GM18517 (cell line): ENCODE results near the gene EFNA5.
A peak's percentile ranks its signal among the peaks of the same experiment; 100 is the strongest.

Source experiments
- ATAC-seq: cut with Tn5 transposase; IDR thresholded peaks from one replicate; pipeline ENCODE4 v1.9.1; 2021; ENCODE audit warnings: mild to moderate bottlenecking, moderate library complexity; ENCODE audit not compliant: unreplicated experiment

EFNA5 gene

DNA sequence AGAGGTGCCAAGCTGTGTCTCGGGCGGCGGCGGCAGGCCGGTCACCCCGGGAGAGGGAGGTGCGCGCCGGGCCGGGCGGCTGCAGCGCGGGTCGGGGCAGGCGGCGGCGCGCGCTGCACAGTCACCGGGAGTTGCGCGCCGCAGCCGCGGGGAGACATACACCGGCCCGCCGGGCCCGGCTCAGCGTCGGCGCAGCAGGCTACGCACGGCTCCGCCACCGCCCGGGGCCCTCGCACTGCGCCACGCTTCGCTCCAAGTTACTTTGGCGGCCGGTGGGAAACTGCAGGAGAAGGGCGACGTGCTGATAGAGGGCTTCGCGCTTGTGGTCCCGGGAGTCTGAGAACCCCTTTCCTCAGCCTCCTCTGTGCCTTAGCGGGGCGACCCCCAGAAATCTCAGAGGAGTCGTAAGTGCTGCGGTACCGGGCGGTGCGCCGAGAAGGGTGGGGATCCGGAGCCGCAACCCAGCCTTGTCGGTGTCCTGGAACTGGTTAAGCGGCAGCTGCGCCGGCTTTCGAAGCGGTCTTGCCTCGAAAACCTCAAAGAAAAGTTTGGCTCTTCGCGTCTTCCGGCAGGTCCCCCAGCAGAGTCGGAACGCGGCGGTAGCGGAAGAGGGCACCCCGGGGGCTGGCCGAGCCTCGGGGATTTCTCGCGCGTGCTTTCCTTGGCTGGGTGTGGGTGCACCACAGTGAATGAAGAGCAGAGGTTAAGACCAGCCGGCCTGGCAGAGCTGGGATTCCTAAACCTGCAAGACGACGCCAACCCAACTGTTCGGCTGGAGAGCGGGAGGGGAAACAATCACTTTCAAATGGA lies at the start of gene EFNA5:
Gene EFNA5, minus strand, starts transcription at position 6 of the 810 bp plus-strand sequence.
- ATAC-seq: peak; percentile 32

DNA sequence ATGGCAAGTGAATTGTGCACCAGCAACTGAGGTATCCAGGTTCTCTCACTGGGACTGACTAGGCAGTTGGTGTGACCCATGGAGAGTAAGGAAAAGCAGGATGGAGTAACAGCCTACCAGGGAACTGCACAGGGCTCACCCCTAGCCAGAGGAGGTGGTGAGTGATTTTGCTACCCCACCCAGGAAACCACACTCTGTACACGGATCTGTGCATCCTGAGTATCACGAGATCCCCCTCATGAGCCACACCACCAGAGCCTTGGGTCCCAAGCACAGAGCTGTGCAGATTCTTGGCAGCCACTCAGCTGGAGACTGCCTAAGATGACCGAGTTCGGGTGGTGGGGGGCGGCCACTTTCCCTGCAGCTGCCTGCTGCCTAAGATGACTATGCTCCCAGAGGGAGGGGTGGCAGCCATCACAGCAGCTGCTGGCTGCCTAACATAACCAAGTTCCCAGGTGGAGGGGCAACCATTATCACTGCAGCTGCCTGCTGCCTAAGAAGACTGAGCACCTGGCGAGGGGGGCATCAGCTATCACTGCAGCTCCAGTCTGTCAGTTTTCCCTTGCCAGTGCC lies 48.4 kb upstream of the EFNA5 start:
- ATAC-seq: no peak

DNA sequence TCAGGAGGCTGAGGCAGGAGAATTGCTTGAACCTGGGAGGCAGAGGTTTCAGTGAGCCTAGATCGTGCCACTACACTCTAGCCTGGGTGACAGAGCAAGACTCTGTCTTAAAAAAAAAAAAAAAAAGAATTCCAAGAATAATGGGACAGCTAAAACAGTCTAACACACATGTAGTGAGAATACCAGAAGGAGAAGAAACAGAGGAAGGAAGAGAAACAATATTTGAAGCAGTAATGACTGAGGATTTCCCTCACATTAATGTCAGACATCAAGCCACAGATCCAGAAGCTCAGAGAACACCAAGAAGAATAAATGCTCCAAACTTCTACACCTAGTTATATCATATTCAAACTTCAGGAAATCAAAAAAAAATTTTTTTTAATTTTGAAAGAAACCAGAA lies 47.1 kb upstream of the EFNA5 start:
- ATAC-seq: no peak

DNA sequence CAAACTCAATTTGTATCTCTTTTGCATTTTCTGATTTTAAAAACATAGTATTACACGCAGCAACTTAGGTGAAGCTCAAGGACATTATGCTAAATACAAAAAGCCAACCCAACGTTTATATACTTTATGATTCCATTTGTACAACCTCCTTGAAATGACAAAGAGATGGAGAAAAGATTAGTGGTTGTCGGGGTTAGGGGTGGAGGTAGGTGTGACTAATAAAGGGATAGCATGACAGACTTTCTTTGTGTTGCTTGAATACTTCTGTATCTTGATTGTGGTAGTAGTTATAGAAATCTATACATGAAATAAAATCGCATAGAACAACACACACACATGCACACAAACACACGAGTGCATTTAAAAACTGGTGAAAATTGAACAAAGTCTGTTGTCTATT lies 42.5 kb upstream of the EFNA5 start:
- no peak for ATAC-seq

DNA sequence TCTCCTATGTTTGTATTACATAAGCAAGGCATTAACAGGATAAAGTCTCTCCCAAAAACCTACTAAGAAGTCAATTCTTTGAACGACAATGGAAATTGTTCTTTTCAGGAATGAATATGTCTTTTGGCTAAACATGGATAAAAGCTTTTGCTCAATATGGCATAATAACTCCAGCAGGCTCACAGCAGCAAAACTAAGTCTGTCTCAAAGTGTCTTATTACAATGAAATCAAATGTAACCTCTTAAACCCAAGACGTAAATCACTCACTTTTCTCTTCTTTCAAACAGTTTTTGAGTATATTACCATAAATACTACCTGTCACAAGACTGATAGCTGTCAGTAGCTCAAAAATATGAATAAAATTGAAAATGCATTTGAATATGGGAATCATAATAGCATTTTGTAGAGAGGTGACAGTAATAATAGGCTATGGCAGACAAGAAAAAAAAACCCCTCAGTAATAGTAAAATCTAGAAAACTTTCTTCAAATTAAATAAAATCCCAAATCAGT lies 41.7 kb upstream of the EFNA5 start:
- no peak for ATAC-seq

DNA sequence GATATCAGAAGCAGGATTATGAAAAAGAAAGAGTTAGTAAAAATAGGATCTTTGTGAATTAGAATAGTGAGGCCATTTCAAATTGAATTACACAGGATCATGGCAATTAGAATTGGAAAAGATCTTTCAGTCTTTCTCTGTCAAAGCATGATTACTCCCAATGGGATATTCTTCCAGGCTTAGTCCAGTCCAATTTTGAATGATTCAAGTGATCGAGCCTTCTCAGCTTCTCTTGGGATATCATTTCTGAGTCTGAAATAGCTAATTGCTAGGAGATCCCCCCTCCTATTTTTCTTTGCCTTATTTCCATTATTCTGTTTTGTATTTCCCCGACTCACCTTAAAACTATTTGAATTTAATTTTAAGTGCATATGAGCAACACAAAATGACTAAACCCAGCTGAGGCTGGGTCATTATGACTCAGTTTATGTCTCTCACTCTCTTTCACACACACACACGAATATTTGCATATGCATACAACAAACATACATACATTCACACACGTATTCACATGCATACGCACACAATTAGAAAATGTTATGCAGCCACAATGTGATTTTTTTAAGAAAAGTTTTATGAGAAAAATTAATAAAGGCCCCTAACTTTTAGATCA lies 34.8 kb upstream of the EFNA5 start:
- ATAC-seq: no peak

DNA sequence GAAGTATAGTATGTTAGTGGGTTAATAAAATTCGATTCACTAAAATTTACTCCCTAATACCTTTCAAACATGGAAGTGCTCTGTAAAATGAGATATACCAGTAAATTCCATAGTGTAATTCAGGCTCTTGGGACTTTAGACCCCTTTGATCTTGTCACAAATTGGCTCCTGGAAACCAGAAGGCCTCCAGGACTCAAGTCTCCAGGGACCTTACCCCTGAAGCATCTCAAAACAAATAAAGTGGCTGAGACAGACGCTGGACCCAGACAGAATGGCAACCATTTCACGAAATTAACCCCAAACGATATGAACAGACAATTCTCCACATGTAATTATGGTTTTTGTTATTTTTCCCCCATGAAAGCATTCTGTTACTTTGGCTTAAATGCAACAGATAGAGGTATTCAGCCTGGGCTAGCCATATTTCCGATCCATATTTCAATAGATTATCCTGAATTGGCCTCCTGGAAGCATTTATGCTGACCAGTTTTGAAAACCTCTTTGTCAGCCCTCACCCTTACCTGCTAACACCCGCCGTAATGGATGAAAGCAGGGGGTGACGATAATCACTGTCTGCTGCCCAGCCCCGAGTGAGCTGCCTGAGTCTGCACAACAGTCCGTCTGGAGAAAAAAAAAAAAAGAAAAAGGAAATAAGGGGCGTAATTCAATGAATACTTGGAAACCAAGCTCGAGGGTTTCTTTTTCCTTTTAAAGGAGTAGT lies 34.1 kb upstream of the EFNA5 start:
- ATAC-seq: no peak

DNA sequence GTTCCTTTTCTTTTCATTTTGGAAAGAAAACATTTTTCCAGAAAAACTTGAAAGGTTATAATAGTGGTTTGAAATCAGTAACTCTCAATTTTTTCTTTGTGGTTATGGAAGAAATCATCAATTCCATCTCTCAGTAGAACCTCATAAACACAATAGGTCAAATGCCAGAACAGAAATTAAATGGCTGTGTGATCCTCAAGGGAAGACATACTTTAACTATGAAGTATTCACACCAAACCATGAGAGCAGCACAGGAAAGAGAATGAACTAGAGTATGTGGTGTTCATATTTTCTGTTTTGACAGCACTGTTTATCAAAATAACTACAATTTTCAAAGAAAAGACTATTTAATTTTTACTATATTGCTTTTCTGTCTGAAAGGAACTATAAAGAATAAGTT lies 29.7 kb upstream of the EFNA5 start:
- ATAC-seq: no peak

DNA sequence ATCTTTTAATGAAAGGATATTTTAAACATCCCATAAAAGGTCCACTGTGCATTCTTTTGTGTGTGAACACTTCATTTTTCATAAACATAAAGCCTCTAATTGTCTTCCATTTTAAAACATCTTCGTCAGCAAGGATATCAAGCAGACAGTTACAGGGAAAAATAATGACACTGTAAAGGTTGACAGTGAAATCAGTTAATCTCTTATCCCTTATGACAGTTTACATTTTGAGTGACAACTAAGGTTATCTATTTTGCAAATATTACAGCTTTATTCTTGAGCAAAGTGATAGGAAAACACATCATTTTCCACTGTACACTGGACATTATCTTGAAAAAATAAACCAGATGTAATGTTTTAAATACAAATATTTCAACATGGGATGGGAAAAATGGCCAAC lies 28.7 kb upstream of the EFNA5 start:
- ATAC-seq: no peak

DNA sequence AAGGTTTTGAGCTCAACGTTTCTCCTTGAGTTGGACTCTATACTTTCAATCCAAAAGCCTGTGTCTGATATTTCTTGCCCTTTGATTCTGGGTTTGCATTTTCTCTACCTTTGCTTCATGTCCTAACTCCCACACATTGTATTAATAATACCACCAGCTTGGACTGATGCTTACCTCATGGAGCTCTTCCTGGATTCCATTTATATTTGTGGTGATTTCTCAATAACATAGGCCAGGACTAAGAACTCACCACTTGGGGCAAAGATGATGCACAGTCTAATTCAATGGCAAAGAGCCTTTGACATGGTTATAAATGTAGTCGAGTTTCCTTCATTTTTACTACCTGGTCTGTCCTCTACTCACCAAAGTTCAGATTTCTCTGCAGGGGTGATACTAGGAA lies 27.5 kb upstream of the EFNA5 start:
- no peak for ATAC-seq

DNA sequence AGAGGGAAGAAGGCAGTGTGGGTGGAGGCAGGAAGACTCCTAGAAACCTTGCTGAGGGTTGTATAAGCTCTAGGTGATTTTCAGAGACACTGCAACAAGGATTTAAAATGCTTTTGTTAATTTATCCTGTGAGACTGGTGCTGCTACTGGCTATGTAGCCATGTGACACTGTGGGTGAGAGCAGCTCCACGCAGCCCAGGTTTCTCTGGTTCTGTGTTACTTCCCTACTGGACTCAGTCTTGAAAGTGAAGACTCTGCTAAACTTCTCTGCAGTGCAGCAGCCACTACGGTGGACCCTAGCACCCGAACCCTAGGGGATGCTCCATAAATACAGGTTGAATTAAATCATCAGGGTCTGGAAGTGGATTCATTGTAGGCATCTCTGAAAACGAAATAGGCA lies 25.8 kb upstream of the EFNA5 start:
- ATAC-seq: no peak

DNA sequence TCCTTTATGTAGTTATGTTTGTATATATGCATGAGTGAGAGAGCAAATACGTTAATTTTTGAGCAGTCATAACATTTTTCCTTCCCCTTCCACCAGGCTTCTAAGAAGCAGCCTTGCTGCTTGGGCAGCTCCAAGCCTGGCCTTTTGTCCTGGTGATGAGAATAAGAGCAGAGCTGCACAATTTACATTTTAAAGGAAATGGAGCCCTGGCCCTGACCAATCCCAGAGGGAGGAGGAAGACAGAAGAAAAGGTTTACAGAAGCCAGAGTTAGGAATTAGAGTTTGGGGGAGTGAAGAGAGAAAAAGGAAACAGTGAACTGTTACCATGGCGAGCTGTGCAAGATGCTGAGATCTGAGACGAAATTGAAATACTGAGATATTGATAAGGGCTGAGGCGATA lies 25.3 kb upstream of the EFNA5 start:
- no peak for ATAC-seq

DNA sequence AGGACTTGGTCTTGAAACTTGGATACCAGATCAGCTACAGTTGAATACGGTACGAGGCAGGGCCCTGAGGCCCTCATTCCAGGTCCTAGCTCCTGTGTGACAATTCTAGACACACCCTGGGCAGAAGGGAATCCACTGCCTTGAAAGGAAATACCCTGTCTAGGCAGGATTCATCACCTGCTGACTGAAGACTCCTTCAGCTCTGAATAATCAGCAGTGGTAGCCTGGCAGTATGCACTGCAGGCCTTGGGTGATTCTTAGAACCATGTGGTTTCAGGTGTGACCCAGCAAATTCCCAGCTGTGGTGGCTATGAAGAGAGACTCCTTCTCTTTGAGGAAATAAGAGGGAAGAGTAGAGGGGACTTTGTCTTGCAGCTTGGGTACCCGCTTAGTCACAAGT lies 17.2 kb upstream of the EFNA5 start:
- no peak for ATAC-seq

DNA sequence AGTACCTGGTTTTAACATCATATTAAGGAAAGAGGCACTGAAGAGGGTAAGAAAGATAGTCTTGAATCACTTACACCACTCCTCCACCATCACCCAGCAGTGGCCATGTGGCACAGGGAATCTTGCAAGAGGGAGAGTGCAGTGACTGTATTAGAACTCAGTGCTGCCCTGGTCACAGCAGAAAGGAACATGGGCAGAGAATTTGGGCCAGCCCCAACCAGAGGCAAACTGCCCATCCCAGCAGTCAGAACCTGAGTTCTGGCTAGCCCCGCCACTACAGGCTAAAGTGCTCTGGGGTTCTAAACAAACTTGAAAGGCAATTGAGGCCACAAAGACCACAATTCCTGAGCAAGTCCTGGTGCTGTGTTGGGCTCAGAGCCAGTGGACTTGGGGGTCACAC lies 16.7 kb upstream of the EFNA5 start:
- no peak for ATAC-seq

DNA sequence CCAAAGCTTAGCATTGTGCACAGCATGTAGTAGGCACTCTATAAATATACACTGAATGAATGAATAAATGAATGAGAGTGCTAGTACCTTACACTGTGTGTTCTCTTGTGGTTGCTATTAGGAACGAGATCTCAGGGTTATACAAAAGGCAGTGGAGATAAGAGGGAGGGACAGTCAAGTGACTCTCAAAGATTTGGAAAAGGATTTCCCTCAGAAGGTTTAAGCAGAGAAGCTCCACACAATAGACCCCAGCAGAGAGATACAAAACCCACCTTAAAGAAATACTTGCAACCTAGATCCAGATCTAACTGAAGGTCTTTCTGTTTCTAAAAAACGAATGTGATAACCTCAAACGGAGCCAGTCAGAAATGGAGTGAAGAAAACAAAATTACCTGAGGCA lies 11.8 kb upstream of the EFNA5 start:
- ATAC-seq: no peak

DNA sequence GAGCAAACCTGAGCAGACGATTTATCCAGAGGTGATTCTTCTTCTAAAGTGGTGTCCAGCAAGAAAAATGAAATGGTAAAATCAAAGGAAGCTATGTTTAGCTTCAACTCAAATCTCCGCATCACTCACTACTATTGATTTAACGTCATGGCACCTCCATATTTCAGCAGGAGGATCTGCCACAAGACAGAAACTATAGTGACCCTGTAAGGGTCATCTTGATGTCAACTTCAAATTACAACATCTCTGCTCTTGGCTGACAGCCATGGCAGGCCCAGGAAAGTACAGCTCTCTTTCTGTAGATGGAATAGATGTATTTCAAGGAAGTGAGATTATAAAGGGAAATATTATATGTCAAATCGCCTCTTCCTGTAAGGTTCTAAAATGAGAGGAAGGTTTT lies 10.1 kb upstream of the EFNA5 start:
- no peak for ATAC-seq

DNA sequence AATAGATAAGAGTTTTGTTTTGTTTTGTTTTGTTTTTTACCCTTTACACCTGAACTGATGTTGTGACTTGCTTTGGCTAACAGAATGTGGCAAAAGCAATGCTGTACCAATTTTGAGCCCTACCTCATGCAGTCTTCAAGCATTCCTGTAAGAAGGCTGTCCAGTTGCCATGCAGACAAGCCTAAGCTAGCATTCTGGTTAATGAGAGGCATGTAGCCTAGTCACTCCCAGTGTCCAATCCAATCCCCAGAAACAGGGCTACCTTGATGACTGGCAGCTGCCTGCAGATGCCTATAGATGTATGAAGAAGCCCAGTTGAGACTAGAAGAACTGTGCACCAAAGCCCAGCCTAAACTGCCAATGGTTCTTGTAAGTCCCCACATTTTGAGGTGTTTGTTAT lies 9.4 kb upstream of the EFNA5 start:
- no peak for ATAC-seq

DNA sequence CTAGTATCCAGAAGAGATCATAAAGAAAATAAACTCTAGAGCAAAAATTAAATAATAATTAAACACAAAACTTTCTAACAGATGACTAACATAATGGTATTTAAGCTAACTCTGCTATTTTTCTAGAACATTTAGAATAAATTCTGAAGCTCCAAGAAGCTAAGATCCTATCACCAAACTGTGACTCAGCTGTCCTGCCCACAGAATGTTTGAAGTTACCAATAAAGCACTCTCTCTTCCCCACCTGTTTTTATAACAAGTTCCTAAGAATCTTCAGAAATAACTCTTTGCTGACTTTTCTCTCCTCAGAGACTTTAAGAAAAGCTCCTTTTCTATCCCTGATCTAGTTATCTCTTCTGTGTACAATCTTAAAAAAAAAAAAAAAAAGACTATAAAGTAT lies 6.0 kb upstream of the EFNA5 start:
- ATAC-seq: no peak

DNA sequence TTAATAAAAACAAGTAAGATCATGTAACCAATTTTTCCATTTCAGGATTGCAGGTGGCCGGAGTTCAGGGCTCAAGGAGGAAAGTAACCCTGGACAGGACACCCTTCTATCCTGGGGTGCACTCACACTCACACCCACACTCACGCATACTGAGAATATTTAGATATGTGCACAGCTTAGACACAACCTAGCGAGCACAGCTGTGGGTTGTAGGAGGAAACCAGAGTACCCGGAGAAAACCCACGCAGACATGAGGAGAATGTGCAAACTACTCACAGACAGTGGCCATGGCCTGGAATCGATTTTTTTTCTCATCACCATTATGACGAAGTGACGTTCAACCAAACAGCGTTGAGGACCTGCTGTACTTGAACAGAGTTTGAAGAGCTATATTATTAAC lies 4.5 kb upstream of the EFNA5 start:
- ATAC-seq: no peak

DNA sequence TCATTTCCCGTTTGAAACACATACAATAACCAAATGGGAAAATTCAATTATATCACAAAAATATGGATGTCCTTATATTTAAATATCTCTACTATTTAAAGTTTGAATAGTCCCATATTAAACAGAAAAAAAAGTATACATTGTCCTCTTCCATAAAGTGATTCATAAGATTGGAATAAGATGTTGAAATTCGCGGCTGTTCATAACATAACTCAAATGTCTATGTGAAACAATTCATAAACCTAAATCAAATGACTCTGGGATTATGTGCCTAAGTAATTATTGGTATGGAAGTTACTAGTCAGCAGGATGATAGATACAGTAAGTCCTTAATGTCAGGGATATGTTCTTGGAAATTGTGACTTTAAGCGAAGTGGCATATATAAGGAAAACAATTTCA lies 3.9 kb upstream of the EFNA5 start:
- ATAC-seq: no peak

DNA sequence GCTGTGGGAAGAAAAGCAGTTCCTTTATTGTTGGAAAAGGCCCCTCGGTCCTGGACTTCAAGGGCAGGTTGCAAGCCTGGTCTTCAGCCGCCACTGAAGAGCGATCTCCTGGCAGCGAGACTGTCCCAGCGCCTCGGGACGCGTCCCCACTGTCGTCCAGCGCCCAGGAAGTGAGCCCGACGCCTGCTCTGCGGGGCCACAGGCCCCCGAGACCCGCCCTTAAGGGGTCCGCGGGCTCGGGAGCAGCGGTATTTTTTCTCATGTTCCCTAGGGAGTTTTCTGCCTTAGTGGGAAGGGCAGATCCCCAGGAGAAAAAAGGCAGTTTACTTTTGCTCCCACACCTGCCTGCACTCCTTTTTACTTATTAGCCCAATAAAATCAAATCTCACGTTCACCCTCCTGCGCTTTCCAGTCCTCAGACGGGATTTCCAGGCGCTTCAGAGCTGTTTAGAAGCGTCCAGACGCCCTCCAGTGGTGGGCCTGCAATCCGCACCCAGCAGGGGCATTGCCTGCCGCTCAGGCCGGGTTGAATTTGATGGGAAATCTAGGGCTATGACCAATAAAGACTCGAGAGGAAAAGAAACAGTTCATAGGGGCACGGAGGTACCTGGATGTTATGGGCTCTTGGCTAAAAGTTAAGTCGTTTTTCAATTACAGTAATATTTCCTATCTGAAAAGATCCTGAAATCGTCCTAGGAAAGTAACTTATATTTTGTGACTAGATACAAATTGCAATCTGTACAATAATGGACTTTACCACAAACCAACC lies 2.8 kb upstream of the EFNA5 start:
- peak; percentile 85 for ATAC-seq
